Astrocyte (in vitro differentiated cells and primary cell): Measurements from ENCODE around the gene EGLN2. TPM values are rescaled to one million over a fixed set of nuclear protein-coding genes. Genes with fewer than 3 reads are reported as not detected.
"Not testable (repeated sequence)": the region's sequence is repeated elsewhere in the genome, so short reads cannot be mapped to it uniquely, and the experiment has no call there.

ENCODE experiments used
- DNase-seq: peaks from one replicate; pipeline ENCODE4 v3.0.0-alpha.2; 2010; ENCODE audit warnings: low read depth
- FAIRE-seq: peaks from 2 replicates; lab custom pipeline; 2011; peaks lifted over from hg19 to GRCh38; lab: Jason Lieb, UNC
- H2AFZ ChIP-seq: 2 replicates; pipeline ENCODE4 v1.6.0; 2012; ENCODE audit warnings: low read depth, low read length, inconsistent platforms
- H3K27ac ChIP-seq: 2 replicates; pipeline ENCODE4 v1.5.1; 2011; ENCODE audit warnings: low read depth, low read length, inconsistent platforms
- H3K27me3 ChIP-seq: 2 replicates; pipeline ENCODE4 v1.6.0; 2011; ENCODE audit warnings: low read length, inconsistent platforms; ENCODE audit not compliant: insufficient read depth
- H3K36me3 ChIP-seq: 2 replicates; pipeline ENCODE4 v1.5.1; 2011; ENCODE audit warnings: low read length, inconsistent platforms; ENCODE audit not compliant: insufficient read depth
- H3K4me1 ChIP-seq: 2 replicates; pipeline ENCODE4 v1.5.1; 2011; ENCODE audit warnings: low read length, inconsistent platforms; ENCODE audit not compliant: insufficient read depth
- H3K4me2 ChIP-seq: 2 replicates; pipeline ENCODE4 v1.6.0; 2012; ENCODE audit warnings: low read length, inconsistent platforms
- H3K4me3 ChIP-seq: 2 replicates; pipeline ENCODE4 v1.5.1; 2011; ENCODE audit warnings: low read depth, mild to moderate bottlenecking, low read length, inconsistent platforms; ENCODE audit not compliant: insufficient read depth
- H3K79me2 ChIP-seq: 2 replicates; pipeline ENCODE4 v1.6.0; 2012; ENCODE audit warnings: mild to moderate bottlenecking, low read length, inconsistent platforms; ENCODE audit not compliant: insufficient read depth
- H3K9ac ChIP-seq: 2 replicates; pipeline ENCODE4 v1.6.0; 2012; ENCODE audit warnings: mild to moderate bottlenecking, low read length, inconsistent platforms
- H3K9me3 ChIP-seq: 2 replicates; pipeline ENCODE4 v1.5.1; 2012; ENCODE audit warnings: low read depth, mild to moderate bottlenecking, low read length, inconsistent platforms; ENCODE audit not compliant: insufficient read depth
- H4K20me1 ChIP-seq: 2 replicates; pipeline ENCODE4 v1.6.0; 2012; ENCODE audit warnings: low read length, inconsistent platforms; ENCODE audit not compliant: insufficient read depth
- H3K27ac Mint-ChIP-seq: one replicate; pipeline ENCODE4 v1.8.0; 2021; ENCODE audit warnings: mild to moderate bottlenecking, mixed read lengths; ENCODE audit not compliant: unreplicated experiment
- H3K27me3 Mint-ChIP-seq: one replicate; pipeline ENCODE4 v1.8.0; 2021; ENCODE audit warnings: low read depth, mixed read lengths; ENCODE audit not compliant: unreplicated experiment
- H3K36me3 Mint-ChIP-seq: one replicate; pipeline ENCODE4 v1.8.0; 2021; ENCODE audit warnings: low read depth, mixed read lengths; ENCODE audit not compliant: unreplicated experiment
- H3K4me1 Mint-ChIP-seq: one replicate; pipeline ENCODE4 v1.8.0; 2021; ENCODE audit warnings: low read depth, mixed read lengths; ENCODE audit not compliant: unreplicated experiment
- H3K4me3 Mint-ChIP-seq: one replicate; pipeline ENCODE4 v1.8.0; 2021; ENCODE audit warnings: mild to moderate bottlenecking, moderate library complexity, mixed read lengths; ENCODE audit not compliant: unreplicated experiment
- H3K9me3 Mint-ChIP-seq: one replicate; pipeline ENCODE4 v1.8.0; 2021; ENCODE audit warnings: mild to moderate bottlenecking, mixed read lengths; ENCODE audit not compliant: unreplicated experiment
- CTCF ChIP-seq: IDR thresholded peaks from 2 replicates; pipeline ENCODE4 v1.5.1; 2011; ENCODE audit warnings: low read depth, mild to moderate bottlenecking, inconsistent platforms, low read length, moderate library complexity; ENCODE audit not compliant: insufficient read depth
- EZH2 ChIP-seq: IDR thresholded peaks from 2 replicates; pipeline ENCODE4 v1.6.1; 2012; ENCODE audit warnings: mild to moderate bottlenecking, low read length, inconsistent platforms; ENCODE audit not compliant: insufficient read depth
- total RNA-seq: library from RNA; stranded (reverse); gene quantifications from 2 replicates; pipeline ENCODE4 v1.2.1, GENCODE V29; 2021

Gene EGLN2
- total RNA-seq, 1 donor from 2014 or later: 84.6 TPM

GRCh38 chr19:40811478-40812341, 12.7 kb downstream of the EGLN2 start:
- H3K36me3 Mint-ChIP-seq: peaks cover 14% of the 10 kb centered on the region
- Histone ChIP-seq H3K4me3 (no peak overlapping the region), H3K79me2 (peaks cover 21% of the 10 kb centered on the region), H3K27me3 (peaks cover 11% of the 10 kb centered on the region), H3K9ac (no peak overlapping the region), H3K4me2 (peak overlapping the region; percentile 78), H3K9me3 (no peaks in the 10 kb centered on the region), H3K4me1 (peaks cover 15% of the 10 kb centered on the region), H3K27ac (no peak overlapping the region), H3K36me3 (peaks cover 4% of the 10 kb centered on the region), H4K20me1 (peaks cover 33% of the 10 kb centered on the region), H2AFZ (no peak overlapping the region)
- FAIRE-seq (no peak), DNase-seq (no peak)
- peak overlapping the region; percentile 87 for H3K27ac Mint-ChIP-seq
- no peak for TF ChIP-seq EZH2
- no peak for TF ChIP-seq CTCF
- no peaks in the 10 kb centered on the region for H3K9me3 Mint-ChIP-seq
- peak overlapping the region; percentile 80 for H3K4me3 Mint-ChIP-seq
- peaks cover 22% of the 10 kb centered on the region for H3K4me1 Mint-ChIP-seq
- H3K27me3 Mint-ChIP-seq: peaks cover 16% of the 10 kb centered on the region

- Mint-ChIP-seq H3K27me3 (peaks cover 16% of the 10 kb centered on the region), H3K4me3 (peak overlapping the region; percentile 62), H3K36me3 (peaks cover 10% of the 10 kb centered on the region), H3K4me1 (peaks cover 19% of the 10 kb centered on the region), H3K27ac (peak overlapping the region; percentile 47)
- Histone ChIP-seq H3K27me3 (peaks cover 11% of the 10 kb centered on the region), H3K79me2 (peaks cover 14% of the 10 kb centered on the region), H4K20me1 (peaks cover 25% of the 10 kb centered on the region), H3K4me1 (peaks cover 11% of the 10 kb centered on the region)
- H3K4me2 ChIP-seq, H3K9me3 Mint-ChIP-seq, H3K9ac ChIP-seq, H3K4me3 ChIP-seq, H3K27ac ChIP-seq, H3K9me3 ChIP-seq, H3K36me3 ChIP-seq, DNase-seq, H2AFZ ChIP-seq, FAIRE-seq: not testable (repeated sequence)
These were observed 13.6 kb downstream of the EGLN2 start for GRCh38 chr19:40812571-40812970.

- Histone ChIP-seq H4K20me1 (peaks cover 19% of the 10 kb centered on the region), H3K4me1 (peaks cover 11% of the 10 kb centered on the region), H3K27ac (no peak overlapping the region), H3K4me3 (no peak overlapping the region), H3K9me3 (no peaks in the 10 kb centered on the region), H3K9ac (no peak overlapping the region), H2AFZ (no peak overlapping the region), H3K27me3 (peaks cover 11% of the 10 kb centered on the region), H3K36me3 (peaks cover 4% of the 10 kb centered on the region), H3K79me2 (peaks cover 8% of the 10 kb centered on the region), H3K4me2 (no peak overlapping the region)
- TF ChIP-seq CTCF (no peak), EZH2 (no peak)
- H3K36me3 Mint-ChIP-seq: peaks cover 6% of the 10 kb centered on the region
- peaks cover 19% of the 10 kb centered on the region for H3K4me1 Mint-ChIP-seq
- no peak for DNase-seq
- no peak for FAIRE-seq
- peaks cover 16% of the 10 kb centered on the region for H3K27me3 Mint-ChIP-seq
- no peaks in the 10 kb centered on the region for H3K9me3 Mint-ChIP-seq
- H3K27ac Mint-ChIP-seq: peak overlapping the region; percentile 62
- peak overlapping the region; percentile 62 for H3K4me3 Mint-ChIP-seq
These were observed 14.2 kb downstream of the EGLN2 start for GRCh38 chr19:40813182-40813581.
